GM12873 (cell line): ENCODE measurements around the gene MTERF4.

Experiments used
- TF ChIP-seq, protein P1 (sequence below): IDR thresholded peaks from 2 replicates; pipeline ENCODE4 v1.5.1; 2012; ENCODE audit warnings: low read depth, mild to moderate bottlenecking, moderate library complexity, low read length, control low read depth; ENCODE audit not compliant: insufficient read depth; ENCODE audit errors: missing control alignments

Gene MTERF4

DNA sequence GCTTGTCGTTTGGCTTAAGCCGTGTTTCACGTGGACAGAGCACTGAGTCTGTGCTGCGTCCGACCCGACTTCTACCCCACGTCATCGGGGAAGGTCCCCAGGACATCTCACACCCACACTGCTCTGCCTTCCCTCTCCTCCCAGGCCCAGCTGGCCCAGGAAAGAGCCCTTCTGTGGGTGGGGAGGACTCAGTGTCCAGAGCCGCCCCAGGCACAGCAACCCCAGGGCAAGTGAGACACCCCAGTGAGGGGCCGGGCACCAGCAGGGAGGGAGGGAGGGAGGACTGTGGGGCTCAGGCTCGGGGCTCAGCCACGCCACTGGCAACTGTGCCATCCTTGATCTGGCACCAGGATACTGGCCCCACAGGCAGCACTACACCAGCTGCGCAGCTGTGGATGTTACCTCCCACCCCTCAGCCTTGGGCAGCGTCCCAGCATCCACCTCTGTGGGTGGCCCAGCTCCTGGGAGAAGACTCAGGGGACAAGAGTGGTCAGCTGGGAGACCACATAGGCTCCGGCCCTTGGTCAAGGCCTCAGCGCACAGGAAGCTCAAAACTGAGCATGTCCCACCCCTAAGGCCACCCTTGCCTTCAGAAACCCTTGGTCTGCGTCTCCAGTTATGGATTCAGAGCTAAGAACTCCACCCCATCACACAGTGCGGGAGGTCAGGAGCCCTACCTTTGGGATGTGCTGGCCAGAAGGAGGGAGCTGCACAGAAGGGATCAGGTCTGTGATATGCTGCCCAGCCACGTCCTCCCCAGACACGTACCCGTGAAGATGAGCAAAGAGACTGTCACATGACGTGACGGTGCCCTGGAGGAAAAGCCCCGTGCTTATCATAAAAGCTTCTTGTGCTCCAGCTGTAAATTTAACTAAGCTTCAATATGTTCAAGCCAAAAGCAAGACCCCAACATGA lies 35.4 kb upstream of the MTERF4 start:
- TF ChIP-seq, protein P1, sequence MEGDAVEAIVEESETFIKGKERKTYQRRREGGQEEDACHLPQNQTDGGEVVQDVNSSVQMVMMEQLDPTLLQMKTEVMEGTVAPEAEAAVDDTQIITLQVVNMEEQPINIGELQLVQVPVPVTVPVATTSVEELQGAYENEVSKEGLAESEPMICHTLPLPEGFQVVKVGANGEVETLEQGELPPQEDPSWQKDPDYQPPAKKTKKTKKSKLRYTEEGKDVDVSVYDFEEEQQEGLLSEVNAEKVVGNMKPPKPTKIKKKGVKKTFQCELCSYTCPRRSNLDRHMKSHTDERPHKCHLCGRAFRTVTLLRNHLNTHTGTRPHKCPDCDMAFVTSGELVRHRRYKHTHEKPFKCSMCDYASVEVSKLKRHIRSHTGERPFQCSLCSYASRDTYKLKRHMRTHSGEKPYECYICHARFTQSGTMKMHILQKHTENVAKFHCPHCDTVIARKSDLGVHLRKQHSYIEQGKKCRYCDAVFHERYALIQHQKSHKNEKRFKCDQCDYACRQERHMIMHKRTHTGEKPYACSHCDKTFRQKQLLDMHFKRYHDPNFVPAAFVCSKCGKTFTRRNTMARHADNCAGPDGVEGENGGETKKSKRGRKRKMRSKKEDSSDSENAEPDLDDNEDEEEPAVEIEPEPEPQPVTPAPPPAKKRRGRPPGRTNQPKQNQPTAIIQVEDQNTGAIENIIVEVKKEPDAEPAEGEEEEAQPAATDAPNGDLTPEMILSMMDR, result no peak

DNA sequence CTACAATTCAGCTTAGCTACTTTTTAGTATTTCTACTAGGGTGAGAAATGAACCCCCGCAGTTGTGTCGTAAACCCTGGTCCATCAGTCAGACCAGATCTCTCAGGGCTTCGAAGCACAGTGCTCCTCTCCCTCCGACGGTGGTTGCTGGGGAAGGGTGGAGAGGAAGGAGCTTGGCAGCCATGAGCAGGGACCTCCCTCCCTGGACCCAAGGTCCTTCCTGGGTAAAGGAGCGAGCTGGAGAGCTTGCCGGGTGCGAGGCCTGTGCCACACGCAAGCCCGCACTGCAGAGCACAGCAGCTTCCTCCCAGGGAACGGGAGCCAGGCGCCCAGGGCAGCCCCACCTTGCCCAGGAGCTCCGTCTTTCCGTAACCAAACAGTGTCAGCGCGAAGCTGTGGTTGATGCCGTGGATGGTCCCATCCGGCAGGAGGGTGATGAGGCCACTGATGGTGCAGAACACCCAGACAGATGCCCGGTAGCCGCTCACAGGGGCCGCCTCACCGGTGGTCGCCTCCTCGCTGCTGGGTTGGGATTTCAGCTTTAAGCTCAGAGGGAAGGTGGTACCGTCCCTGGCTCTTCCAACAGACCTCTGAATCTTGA lies 34.7 kb upstream of the MTERF4 start:
- TF ChIP-seq, protein P1, result no peak

DNA sequence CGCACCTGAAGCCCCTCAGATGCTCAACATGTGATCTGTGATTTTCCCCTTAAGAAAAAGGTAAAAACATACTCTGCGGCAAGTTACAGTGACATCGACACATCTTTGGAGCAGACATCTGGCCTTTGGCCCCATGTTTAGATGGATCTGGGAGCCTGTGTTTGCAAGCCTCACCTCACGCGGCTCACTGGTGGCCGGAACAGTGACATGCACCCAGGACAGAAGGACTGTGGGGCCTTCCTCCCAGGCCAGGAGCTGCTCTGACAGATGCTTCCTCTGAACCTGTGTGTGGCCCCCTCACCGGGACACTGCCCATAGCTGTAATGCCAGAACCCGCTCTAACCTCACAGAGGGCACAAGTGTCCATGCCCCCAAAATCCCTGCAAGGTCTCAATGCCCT lies 34.1 kb upstream of the MTERF4 start:
- TF ChIP-seq, protein P1, result no peak

DNA sequence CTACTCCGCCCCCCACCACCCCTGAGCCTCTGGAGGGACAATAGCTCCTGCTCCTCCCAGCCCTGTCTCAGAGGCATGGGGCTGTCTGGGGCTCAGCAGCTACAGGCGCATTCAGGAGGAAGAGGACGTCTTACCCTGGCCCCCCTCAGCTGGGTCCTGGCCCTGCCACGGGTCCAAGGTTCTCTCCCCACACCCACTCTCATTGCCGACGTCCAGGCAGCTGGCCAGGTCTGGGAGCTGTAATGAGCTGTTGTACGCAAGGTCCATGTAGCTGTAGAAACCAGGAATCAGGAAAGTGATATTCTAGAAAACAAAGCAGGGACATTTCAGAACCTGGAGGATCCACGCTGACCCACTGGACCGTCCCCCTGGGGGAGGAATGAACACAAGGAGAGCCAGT lies 33.6 kb upstream of the MTERF4 start:
- TF ChIP-seq, protein P1, result no peak

DNA sequence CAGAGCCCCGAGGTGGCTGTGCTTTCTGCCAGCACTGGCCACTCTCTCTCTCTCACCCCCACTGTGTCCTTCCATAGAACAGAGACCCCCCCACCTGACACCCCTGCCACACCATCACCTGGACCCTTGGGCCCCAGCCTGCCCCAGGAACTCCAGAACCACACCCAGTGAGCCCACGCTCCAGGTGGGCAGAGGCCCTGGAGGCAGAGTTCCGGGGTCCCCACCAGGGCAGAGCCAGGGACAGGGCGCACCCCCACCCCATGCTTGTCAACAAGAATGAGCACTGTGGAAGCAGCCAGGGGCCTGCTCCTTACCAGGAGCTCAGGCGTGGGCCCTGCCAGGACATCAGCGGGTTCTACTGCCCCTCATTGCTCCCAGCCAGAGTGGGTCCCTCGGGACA lies 32.6 kb upstream of the MTERF4 start:
- TF ChIP-seq, protein P1, result no peak

DNA sequence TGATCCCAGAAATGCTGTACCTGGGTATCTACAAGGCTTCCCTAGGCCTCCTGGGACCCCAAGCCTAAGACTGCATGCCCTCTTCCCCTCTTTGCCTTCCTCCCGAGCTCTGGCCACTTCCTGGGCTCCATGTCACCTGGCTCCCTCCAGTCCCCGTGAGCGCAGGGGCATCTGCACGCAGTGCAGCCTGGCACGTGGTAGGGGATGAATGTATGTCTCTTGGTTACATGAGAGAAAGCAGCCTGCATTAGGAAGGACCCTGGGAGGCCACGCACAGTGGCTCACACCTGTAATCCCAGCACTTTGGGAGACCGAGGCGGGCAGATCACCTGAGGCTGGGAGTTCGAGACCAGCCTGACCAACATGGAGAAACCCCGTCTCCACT lies 31.3 kb upstream of the MTERF4 start:
- TF ChIP-seq, protein P1, result no peak

DNA sequence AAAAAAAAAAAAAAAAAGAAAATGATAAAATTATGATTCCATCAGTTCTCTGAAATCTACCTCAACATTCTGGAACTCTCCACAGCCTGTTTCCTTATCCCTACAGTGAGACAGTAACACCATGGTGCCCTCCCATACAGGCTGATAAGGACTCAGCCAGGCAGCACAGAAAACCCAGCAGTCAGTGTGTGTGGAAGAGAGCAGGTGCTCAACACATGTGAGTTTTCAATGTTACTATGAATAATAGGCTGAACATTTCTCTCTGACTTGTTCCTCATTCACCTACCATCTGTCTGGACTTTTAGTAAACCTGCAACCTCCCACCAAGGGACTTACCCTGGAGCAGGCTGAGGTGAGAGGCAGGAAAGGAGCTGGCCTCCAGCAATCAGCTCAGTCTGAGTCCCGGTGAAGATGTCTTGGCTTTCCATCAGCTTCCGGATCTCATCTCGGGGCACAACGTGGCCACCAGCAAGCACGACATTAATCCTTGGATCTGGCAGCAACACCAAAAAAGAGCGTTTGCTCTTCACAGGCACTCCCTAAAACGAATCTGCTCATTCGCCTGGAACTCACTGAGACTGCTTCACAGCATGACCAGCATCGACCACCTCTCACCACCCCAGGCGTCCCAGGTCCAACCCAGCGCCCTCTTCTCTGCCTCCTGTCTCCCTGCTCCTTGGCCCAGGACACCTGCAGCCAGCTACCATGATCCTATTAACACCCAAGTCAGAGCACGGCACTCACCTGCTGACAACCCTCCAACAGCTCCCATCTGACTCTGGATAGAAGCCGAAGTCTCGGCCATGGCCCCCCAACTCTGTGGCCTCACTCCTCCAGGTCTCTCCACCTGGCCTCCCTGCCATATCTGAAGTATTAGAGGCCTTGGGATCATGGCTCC lies 30.7 kb upstream of the MTERF4 start:
- TF ChIP-seq, protein P1, result no peak
